ENCODE results near the gene PRCD.

Gene PRCD

DNA sequence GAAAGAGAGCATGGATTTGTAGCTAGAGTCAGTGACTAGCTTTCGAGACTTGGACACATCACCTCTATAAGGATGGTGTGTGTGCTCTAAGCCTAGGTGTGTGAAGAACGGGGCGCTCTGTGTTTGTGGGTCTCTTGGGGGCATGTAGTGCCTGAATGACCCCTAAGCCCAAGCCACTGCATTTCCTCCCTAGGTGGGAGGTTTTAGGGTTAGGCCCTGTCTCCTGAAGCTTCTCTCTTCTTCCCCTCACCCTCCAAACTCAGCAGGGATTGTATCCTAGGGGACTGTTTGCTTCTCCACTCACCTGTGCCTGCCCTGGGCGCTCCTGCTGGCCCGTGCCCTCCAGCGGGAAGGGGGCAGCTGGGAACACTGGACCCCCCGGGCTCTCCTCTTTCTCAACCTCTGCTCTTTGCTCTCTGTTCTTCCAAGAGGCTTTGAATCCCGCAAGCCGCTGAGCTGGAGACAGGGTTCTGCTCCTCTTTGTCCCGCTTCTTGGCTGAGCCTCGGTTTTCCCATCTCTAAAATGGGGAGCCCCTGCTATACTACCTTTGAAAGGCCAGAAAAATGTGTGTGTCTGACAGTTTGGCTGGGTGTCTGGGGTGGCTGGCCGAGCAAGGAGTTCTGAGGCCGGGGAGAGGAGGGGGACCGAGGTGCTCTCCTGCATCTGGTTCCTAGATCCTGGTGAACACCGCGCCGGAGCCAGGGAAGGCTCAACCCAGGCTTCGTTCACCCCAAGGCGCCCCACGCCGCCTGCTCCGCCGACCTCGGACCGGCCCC lies 3.1 kb upstream of the PRCD start:
- TF ChIP-seq, protein P1, sequence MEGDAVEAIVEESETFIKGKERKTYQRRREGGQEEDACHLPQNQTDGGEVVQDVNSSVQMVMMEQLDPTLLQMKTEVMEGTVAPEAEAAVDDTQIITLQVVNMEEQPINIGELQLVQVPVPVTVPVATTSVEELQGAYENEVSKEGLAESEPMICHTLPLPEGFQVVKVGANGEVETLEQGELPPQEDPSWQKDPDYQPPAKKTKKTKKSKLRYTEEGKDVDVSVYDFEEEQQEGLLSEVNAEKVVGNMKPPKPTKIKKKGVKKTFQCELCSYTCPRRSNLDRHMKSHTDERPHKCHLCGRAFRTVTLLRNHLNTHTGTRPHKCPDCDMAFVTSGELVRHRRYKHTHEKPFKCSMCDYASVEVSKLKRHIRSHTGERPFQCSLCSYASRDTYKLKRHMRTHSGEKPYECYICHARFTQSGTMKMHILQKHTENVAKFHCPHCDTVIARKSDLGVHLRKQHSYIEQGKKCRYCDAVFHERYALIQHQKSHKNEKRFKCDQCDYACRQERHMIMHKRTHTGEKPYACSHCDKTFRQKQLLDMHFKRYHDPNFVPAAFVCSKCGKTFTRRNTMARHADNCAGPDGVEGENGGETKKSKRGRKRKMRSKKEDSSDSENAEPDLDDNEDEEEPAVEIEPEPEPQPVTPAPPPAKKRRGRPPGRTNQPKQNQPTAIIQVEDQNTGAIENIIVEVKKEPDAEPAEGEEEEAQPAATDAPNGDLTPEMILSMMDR (IDR thresholded peaks at IDR 0.05): no peak

DNA sequence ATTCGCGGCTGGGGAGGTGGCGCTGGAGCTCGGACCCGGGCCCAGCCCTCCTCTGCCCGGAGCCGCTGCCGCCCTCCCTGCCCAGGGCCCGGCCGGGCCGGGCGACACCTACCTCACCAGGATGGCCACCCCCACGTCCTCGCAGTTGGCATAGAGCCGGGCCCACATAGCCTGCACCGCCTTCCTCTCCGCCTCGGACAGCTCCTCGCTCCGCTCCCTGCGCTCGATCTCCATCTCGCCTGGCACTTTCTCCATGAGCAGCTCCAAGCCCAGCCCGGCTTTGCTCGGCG lies 2.6 kb upstream of the PRCD start:
- TF ChIP-seq, protein P1 (IDR thresholded peaks at IDR 0.05): no peak

DNA sequence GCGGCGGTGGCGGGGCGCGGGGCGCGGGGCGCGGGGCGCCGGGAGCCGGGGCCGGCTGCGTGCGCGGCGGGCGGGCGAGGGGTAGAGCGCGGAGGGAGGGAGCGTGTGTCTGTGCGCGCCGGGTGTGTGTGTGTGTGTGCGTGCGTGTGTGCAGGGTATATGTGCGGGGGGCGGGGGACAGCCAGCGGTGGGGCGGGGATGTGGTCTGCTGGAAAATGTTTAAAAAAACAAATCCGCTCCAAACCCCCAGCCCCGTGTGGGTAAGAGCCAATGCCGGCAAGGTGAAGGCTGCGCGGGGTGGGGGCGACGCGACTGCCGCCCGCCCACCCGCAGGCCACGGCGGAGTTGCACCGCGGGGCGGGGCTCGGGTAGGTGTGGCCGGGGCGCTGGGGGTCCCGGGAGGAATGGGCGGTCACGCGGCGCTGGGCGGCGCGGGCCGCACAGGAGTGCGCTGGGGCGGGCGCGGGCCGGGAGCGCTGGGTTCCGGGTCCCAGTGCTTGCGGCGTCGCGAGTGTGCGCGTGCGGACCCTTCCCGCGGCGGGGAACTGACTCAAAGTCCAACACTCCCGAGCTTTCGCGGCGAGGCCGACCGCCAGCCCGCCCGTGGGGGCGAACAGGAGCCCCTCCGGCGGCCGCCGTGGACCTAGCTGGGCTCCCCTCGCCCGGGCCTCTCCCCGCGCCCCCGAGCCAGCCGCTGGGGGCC lies 2.1 kb upstream of the PRCD start, which contains the start of gene CYGB:
CYGB (minus strand) TSS at position 132 of the 703 bp plus-strand sequence. CDS start 167 bp downstream, outside the sequence.
- TF ChIP-seq, protein P1 (IDR thresholded peaks at IDR 0.05): no peak

DNA sequence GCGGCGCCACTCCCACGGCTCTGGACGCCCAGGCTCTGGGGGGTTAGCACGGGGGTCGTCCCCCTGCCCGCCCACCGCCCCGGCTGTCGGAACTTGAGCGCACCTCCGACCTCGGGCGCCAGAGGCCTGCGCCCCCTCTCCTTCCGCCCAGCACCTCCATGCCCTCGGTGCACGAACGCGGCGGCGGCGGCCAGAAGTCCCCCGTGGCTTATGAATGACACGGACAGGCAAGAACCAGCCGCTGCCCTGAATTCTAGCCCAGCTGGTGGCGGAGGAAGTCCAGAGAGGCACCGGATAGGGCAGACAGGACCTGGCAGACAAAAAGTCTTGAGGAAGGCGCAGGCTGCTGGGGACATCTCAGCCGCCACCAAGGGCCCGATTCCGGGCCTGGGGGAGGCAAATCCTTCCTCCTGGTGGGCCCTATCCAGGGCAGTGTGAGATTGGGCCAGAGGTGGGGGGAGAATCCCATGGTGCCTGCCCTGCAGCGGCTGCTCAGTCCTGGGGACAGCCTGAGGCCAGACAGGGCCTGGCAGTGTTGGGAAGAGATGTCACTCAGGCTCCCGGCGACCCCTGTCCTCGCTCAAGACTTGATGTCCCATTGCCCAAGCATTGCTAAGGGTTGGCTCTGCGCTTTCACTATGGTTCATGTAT lies 1.4 kb upstream of the PRCD start:
- TF ChIP-seq, protein P1 (IDR thresholded peaks at IDR 0.05): no peak

DNA sequence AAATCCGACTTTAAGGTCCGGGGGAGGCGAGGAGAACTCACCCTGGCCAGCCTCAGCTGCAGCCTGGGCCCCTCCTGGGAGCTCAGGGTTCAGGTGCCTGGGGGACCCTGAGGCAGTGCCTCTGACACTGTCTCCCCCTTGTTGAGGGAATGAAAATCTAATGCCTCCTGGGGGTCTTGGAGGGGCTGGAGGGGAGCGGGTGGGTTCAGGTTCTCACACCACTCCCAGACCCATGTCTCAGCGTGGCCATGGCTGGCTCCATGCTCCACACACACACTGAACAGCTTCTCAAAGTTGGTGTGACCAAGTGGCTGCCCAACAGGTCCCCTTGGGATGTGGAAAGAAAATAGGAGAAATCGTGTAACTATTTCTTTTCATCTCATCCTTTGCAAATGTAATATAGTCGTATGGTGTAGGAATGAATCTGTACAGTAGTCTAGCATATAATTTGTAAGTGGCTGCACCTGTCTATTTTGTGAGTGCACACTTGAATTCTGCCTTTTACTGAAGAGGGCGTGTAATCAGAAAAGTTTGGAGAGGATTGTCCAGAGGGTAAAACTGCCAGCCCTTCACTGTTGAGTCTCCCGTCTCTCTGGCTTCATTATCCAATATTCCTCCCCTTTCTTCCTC lies 788 bp upstream of the PRCD start:
- TF ChIP-seq, protein P1 (IDR thresholded peaks at IDR 0.05): no peak

DNA sequence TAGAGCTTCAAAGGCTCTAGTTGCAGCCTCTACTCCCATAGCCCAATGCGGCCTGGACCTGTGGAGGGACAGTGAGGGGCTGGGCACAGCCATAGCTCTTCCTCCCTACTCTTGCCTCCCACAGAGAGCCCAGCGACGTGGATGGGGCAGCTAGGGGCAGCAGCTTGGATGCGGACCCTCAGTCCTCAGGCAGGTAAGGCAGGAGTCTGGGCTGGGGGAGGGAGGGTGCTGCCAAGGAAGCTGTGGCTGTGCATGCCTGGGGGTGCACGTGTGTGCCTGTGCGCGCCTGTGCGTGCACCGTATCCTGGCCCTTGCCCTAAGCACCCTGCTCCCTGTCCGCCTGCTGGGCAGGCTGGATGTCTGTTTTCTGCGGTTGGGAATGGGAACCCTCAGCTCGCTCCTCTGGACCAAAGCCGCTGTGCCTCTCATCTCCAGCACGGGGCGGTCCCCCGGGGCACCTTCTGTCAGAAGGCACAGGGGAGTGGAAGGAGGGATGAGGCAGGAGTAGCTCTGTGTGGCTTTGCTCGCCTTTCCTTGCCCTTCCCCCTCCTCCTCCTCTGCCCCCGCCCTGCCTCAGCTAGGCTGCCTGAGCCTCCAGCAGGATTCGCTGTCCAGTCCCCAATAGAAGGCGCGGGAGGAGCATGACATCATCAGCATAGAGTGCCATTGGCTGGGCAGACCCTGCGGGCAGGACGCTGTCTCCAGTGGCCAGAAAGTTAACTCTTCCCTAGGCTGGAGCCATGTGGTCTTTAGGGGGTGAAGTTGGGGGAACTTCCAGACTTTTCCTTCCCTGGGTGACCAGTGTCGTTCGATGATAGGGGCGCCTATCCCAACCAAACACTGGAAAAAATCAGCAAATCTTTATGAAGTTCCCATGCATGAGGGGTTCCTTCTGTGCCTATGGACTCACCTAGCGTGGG lies 797 bp downstream of the PRCD start:
- TF ChIP-seq, protein P1 (IDR thresholded peaks at IDR 0.05): no peak
